HepG2 (cell line): ENCODE results near the gene SLC45A3. TPM values are rescaled to one million over a fixed set of nuclear protein-coding genes. Genes with fewer than 3 reads are reported as not detected.
A peak's percentile ranks its signal among the peaks of the same experiment; 100 is the strongest.

Experiments
- ATAC-seq: fragments of 200-7000 bp; cut with Tn5 transposase; 3 replicates; pipeline ENCODE4 v1.9.1; 2020; ENCODE audit warnings: mild to moderate bottlenecking, moderate library complexity
- BruUV-seq: library from RNA; stranded (reverse); fragments of 400-500 nt; replicated peaks from 2 replicates; lab custom pipeline; 2021; lab: Mats Ljungman, UMichigan
- CTCF ChIA-PET: fragments of 300-600 bp; formaldehyde crosslinking; extraction: SDS; loops from one replicate; lab custom pipeline; 2021; ENCODE audit warnings: low total read pairs, inconsistent platforms, low intra/inter-chr PET ratio; lab: Yijun Ruan, JAX
- POLR2A ChIA-PET: fragments of 350-600 bp; sonication (Branson Sonifier 250); formaldehyde crosslinking; loops from one replicate; lab custom pipeline; 2020; ENCODE audit warnings: antibody characterized with exemption, inconsistent platforms; lab: Yijun Ruan, JAX
- DNase-seq: peaks from one replicate; pipeline ENCODE4 v3.0.0-alpha.2; 2015; ENCODE audit warnings: low spot score
- FAIRE-seq: peaks from 3 replicates; lab custom pipeline; 2011; peaks lifted over from hg19 to GRCh38; lab: Jason Lieb, UNC
- H2AFZ ChIP-seq: one replicate; pipeline ENCODE4 v1.6.1; 2011; ENCODE audit warnings: low read length, inconsistent platforms
- H3K27ac ChIP-seq: fragments of 300-600 bp; 3 replicates; pipeline ENCODE4 v1.8.0; 2011; ENCODE audit warnings: mixed run types, mild to moderate bottlenecking, mixed read lengths, low read length, inconsistent platforms; ENCODE audit not compliant: insufficient read depth; ENCODE audit errors: extremely low read length
- H3K27me3 ChIP-seq, 2 experiments: fragments of 200-600 bp in 1 of 2; 2 replicates in 1 of 2; 3 replicates in 1 of 2; pipeline versions ENCODE4 v1.6.0 to v1.8.0; 2011; ENCODE audit warnings: low read length in 2 of 2, mild to moderate bottlenecking in 2 of 2, moderate library complexity in 2 of 2, inconsistent platforms in 1 of 2; ENCODE audit not compliant: insufficient read depth in 2 of 2, control insufficient read depth in 1 of 2
- H3K36me3 ChIP-seq, 2 experiments: fragments of 200-600 bp in 1 of 2; replicated peaks in 1 of 2; 2 replicates in 1 of 2; 3 replicates in 1 of 2; pipeline versions ENCODE4 v1.5.1 to v1.8.0; 2011; ENCODE audit warnings: low read length in 2 of 2, inconsistent platforms in 1 of 2; ENCODE audit not compliant: insufficient read depth in 2 of 2, control insufficient read depth in 1 of 2
- H3K4me1 ChIP-seq: 2 replicates; pipeline ENCODE4 v1.5.1; 2012; ENCODE audit warnings: low read length, inconsistent platforms; ENCODE audit not compliant: insufficient read depth
- H3K4me2 ChIP-seq: 2 replicates; pipeline ENCODE4 v1.6.0; 2011; ENCODE audit warnings: low read depth, low read length, inconsistent platforms
- H3K4me3 ChIP-seq, 3 experiments: fragments of 200-600 bp in 1 of 3; sonication (generic), shearing (Covaris generic) in 1 of 3; replicated peaks in 1 of 3; 2 replicates each; pipeline ENCODE4 v1.5.1; 2011 to 2016; ENCODE audit warnings: low read length in 3 of 3, inconsistent platforms in 2 of 3, low read depth in 2 of 3, mild to moderate bottlenecking in 2 of 3, control low read depth in 1 of 3, mixed read lengths in 1 of 3; ENCODE audit not compliant: insufficient read depth in 1 of 3
- H3K79me2 ChIP-seq: one replicate; pipeline ENCODE4 v1.6.1; 2011; ENCODE audit warnings: low read length, inconsistent platforms; ENCODE audit not compliant: insufficient read depth
- H3K9ac ChIP-seq: 2 replicates; pipeline ENCODE4 v1.6.0; 2011; ENCODE audit warnings: mild to moderate bottlenecking, low read depth, low read length, inconsistent platforms; ENCODE audit not compliant: insufficient read depth
- H3K9me3 ChIP-seq: 2 replicates; pipeline ENCODE4 v1.5.1; 2012; ENCODE audit warnings: mild to moderate bottlenecking, low read length
- H4K20me1 ChIP-seq: 2 replicates; pipeline ENCODE4 v1.6.0; 2011; ENCODE audit warnings: inconsistent platforms, mild to moderate bottlenecking, low read length, moderate library complexity; ENCODE audit not compliant: insufficient read depth
- DNMT1 ChIP-seq: sonication (generic); formaldehyde crosslinking; IDR thresholded peaks from 2 replicates; pipeline ENCODE4 v1.5.1; 2020; ENCODE audit warnings: mild to moderate bottlenecking, missing genetic modification reagents
- ZBTB7A ChIP-seq: sonication (generic); formaldehyde crosslinking; IDR thresholded peaks from 2 replicates; pipeline ENCODE4 v1.8.0; 2022; ENCODE audit warnings: mild to moderate bottlenecking, missing genetic modification reagents
- WGBS: methylation state at CpG from one replicate; pipeline ENCODE4 v1.1.6; 2017; ENCODE audit warnings: low lambda C conversion rate; 5-methylcytosine and 5-hydroxymethylcytosine counted together
- in situ Hi-C: cut with HindIII; loops from 2 replicates; pipeline ENCODE4 v1.10.0; 2017; ENCODE audit warnings: low pct_unique_long_range_greater_than_20kb; ENCODE audit not compliant: extremely low pct_ligation_motif_present
- intact Hi-C: fragments of 100-400 bp; cut with micrococcal nuclease; formaldehyde crosslinking; loops from one replicate; pipeline ENCODE4 v1.10.0; 2022; ENCODE audit not compliant: unreplicated experiment
- polyA plus RNA-seq, 8 experiments: library from polyadenylated mRNA; depleted of rRNA in 3 of 8; stranded (reverse) in 7 of 8; unstranded in 1 of 8; fragments of >200 nt; fragmentation: Illumina TruSeq in 4 of 8; extraction: Trizol in 4 of 8; gene quantifications; 2 replicates each; pipeline versions ENCODE4 v1.2.1 to v1.2.3, GENCODE V29; 2011 to 2016; ENCODE audit warnings: low read depth in 4 of 8, missing spikeins in 1 of 8, mixed read lengths in 1 of 8; ENCODE audit not compliant: insufficient read depth in 1 of 8
- total RNA-seq, 5 experiments: library from RNA; depleted of rRNA; stranded (reverse); fragments of >200 nt; fragmentation: Illumina TruSeq; extraction: Trizol; gene quantifications; 2 replicates each; pipeline ENCODE4 v1.2.3, GENCODE V29; 2016; ENCODE audit warnings: low read depth in 1 of 5
- TF ChIP-seq, protein P1 (sequence below): IDR thresholded peaks from 2 replicates; pipeline ENCODE4 v1.6.1; 2016
- TF ChIP-seq, protein P2 (sequence below): sonication (generic); formaldehyde crosslinking; IDR thresholded peaks from 2 replicates; pipeline ENCODE4 v1.4.0; 2020; ENCODE audit warnings: missing genetic modification reagents

The SLC45A3 gene
- total and polyA plus RNA-seq, 2 of the 13 experiments (the other 11 are each of a cell fraction or from before 2014, with no cell fraction given) = 3.4 to 4.1 TPM

DNA sequence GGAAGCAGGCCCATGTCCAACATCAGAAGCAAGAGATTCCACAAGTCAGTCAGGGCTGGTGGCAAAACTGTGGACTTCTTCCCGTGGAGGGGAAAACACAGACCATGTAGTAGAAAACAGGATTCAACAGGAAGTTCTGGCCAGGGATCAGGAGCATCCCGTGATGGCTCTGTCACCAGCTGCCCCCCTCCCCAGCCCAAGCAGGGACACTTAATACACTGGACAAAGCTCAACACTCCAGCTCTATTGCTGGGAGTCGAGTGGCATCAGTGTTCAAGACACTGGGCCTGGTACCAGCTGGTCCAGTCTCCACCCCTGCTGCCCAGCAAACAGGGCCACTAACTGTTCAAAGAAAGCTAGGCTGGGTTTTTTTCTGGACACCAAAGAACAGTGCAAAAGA lies 3.7 kb downstream of the SLC45A3 start:
- TF ChIP-seq, protein P1, sequence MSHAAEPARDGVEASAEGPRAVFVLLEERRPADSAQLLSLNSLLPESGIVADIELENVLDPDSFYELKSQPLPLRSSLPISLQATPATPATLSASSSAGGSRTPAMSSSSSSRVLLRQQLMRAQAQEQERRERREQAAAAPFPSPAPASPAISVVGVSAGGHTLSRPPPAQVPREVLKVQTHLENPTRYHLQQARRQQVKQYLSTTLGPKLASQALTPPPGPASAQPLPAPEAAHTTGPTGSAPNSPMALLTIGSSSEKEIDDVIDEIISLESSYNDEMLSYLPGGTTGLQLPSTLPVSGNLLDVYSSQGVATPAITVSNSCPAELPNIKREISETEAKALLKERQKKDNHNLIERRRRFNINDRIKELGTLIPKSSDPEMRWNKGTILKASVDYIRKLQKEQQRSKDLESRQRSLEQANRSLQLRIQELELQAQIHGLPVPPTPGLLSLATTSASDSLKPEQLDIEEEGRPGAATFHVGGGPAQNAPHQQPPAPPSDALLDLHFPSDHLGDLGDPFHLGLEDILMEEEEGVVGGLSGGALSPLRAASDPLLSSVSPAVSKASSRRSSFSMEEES = 0 out of 2 replicates have a peak, but pooled peaks have one; percentile 33
- TF ChIP-seq DNMT1 (CRISPR knock-in tag) (no peak), ZBTB7A (CRISPR knock-in tag) (0 out of 2 replicates have a peak, but pooled peaks have one; percentile 0)
- TF ChIP-seq, protein P2, sequence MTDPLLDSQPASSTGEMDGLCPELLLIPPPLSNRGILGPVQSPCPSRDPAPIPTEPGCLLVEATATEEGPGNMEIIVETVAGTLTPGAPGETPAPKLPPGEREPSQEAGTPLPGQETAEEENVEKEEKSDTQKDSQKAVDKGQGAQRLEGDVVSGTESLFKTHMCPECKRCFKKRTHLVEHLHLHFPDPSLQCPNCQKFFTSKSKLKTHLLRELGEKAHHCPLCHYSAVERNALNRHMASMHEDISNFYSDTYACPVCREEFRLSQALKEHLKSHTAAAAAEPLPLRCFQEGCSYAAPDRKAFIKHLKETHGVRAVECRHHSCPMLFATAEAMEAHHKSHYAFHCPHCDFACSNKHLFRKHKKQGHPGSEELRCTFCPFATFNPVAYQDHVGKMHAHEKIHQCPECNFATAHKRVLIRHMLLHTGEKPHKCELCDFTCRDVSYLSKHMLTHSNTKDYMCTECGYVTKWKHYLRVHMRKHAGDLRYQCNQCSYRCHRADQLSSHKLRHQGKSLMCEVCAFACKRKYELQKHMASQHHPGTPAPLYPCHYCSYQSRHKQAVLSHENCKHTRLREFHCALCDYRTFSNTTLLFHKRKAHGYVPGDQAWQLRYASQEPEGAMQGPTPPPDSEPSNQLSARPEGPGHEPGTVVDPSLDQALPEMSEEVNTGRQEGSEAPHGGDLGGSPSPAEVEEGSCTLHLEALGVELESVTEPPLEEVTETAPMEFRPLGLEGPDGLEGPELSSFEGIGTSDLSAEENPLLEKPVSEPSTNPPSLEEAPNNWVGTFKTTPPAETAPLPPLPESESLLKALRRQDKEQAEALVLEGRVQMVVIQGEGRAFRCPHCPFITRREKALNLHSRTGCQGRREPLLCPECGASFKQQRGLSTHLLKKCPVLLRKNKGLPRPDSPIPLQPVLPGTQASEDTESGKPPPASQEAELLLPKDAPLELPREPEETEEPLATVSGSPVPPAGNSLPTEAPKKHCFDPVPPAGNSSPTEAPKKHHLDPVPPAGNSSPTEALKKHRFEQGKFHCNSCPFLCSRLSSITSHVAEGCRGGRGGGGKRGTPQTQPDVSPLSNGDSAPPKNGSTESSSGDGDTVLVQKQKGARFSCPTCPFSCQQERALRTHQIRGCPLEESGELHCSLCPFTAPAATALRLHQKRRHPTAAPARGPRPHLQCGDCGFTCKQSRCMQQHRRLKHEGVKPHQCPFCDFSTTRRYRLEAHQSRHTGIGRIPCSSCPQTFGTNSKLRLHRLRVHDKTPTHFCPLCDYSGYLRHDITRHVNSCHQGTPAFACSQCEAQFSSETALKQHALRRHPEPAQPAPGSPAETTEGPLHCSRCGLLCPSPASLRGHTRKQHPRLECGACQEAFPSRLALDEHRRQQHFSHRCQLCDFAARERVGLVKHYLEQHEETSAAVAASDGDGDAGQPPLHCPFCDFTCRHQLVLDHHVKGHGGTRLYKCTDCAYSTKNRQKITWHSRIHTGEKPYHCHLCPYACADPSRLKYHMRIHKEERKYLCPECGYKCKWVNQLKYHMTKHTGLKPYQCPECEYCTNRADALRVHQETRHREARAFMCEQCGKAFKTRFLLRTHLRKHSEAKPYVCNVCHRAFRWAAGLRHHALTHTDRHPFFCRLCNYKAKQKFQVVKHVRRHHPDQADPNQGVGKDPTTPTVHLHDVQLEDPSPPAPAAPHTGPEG = no peak
- ChIA-PET CTCF (no interaction called here), POLR2A (interaction anchor here (0.8 to 4.0 kb wide), 8 partner anchors 7 to 226 kb away, joined by 3 to 16 read pairs (median 4); partner anchors contain the start of gene ELK4)
- H3K9me3 ChIP-seq = no peaks in the 10 kb centered on the region
- in situ Hi-C loops = no loop called here
- intact Hi-C loops = loop anchor here (2.0 kb wide), 1 partner anchor 384 kb away; no protein-coding TSS in a partner anchor
- no peak for DNase-seq
- H3K4me1 ChIP-seq = peaks cover 85% of the 10 kb centered on the region
- peak overlapping the region; percentile 3 to 45 (median 24); a peak in 3 of 6 replicates for H3K4me3 ChIP-seq
- H3K36me3 ChIP-seq = no peaks in the 10 kb centered on the region; a peak in 1 of 5 replicates
- H3K27me3 ChIP-seq = no peaks in the 10 kb centered on the region; a peak in 1 of 5 replicates
- H3K4me2 ChIP-seq = peak overlapping the region; percentile 59
- no peaks in the 10 kb centered on the region for H3K79me2 ChIP-seq
- BruUV-seq = no TSS peak
- H2AFZ ChIP-seq = no peak overlapping the region
- H4K20me1 ChIP-seq = no peaks in the 10 kb centered on the region
- no peak for FAIRE-seq
- ATAC-seq = peak; percentile 19
- 0% methylated on average over 1 of the region's 3 CpGs for WGBS
- H3K27ac ChIP-seq = peak overlapping the region; percentile 44
- no peak overlapping the region; the same call in 1 of the 2 replicates for H3K9ac ChIP-seq
